Vagina (tissue), 2 donors: ENCODE measurements around the gene SIGLEC15. TPM values are rescaled to one million over a fixed set of nuclear protein-coding genes. Genes with fewer than 3 reads are reported as not detected.

ENCODE experiments used
- DNase-seq, 2 donors: peaks; one replicate each; pipeline ENCODE4 v3.0.0-alpha.2; 2017; ENCODE audit errors: extremely low spot score in 2 of 2
- H3K27ac ChIP-seq: fragments of 200-600 bp; sonication (generic); one replicate; pipeline ENCODE4 v1.5.1; 2019
- H3K27me3 ChIP-seq: fragments of 200-600 bp; sonication (generic); one replicate; pipeline ENCODE4 v1.5.1; 2019
- H3K36me3 ChIP-seq, 2 donors: fragments of 200-600 bp; sonication (generic); one replicate each; pipeline ENCODE4 v1.5.1; 2017 to 2019
- H3K4me1 ChIP-seq: fragments of 200-600 bp; sonication (generic); one replicate; pipeline ENCODE4 v1.5.1; 2019
- H3K4me3 ChIP-seq, 2 donors: fragments of 200-600 bp; sonication (generic); 1 replicate in 1 of 2; 2 replicates in 1 of 2; pipeline ENCODE4 v1.5.1; 2016 to 2019
- H3K9me3 ChIP-seq: fragments of 200-600 bp; sonication (generic); one replicate; pipeline ENCODE4 v1.5.1; 2019
- POLR2A ChIP-seq, 2 donors: fragments of 450-650 bp; IDR thresholded peaks; one replicate each; pipeline ENCODE4 v1.6.1; 2017; ENCODE audit warnings: antibody characterized with exemption in 2 of 2, mild to moderate bottlenecking in 2 of 2, moderate library complexity in 2 of 2
- POLR2AphosphoS5 ChIP-seq, 2 donors: sonication (generic); formaldehyde crosslinking; IDR thresholded peaks; one replicate each; pipeline ENCODE4 v1.9.0; 2017; ENCODE audit warnings: antibody characterized with exemption in 2 of 2, mild to moderate bottlenecking in 2 of 2, low read depth in 1 of 2; ENCODE audit not compliant: insufficient read depth in 1 of 2
- intact Hi-C: fragments of 100-400 bp; cut with DNase I; formaldehyde crosslinking; loops from one replicate; pipeline ENCODE4 v1.15.1; 2023
- total RNA-seq: library from RNA; depleted of rRNA; stranded (reverse); fragments of >200 nt; gene quantifications from one replicate; pipeline ENCODE4 v1.2.3, GENCODE V29; 2016
- TF ChIP-seq, protein P1 (sequence below), 3 experiments: fragments of 450-650 bp in 2 of 3; fragments of 200-600 bp in 1 of 3; sonication (generic) in 1 of 3; IDR thresholded peaks; one replicate each; pipeline ENCODE4 v1.5.1; 2017 to 2019; ENCODE audit warnings: antibody characterized with exemption in 3 of 3, mild to moderate bottlenecking in 2 of 3, moderate library complexity in 2 of 3

SIGLEC15 gene
- total RNA-seq, 1 donor from 2014 or later: not detected

DNA sequence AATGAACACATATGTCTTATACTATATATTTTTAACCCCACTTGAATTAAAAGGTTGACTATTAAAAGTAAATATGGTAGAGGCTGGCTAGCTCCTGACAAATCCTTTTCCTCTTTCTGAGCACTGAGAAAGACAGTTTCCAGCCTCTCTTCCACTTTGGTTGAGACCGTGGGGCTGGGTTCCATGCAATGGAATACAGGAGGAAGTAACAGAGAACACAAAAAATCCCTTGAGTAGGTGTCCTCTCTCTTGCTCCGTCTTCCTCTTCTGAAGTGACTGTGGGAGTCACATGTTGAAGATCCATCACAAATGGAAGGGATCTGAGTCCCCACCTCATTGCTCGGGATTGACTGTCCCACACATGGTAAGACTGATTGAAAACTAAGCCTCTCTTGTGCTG, 36.6 kb upstream of the SIGLEC15 start:
- H3K36me3 ChIP-seq: no peaks in the 10 kb centered on the region
- intact Hi-C loops: no loop called here
- no peak overlapping the region for H3K27ac ChIP-seq
- no peaks in the 10 kb centered on the region for H3K9me3 ChIP-seq
- no peak for DNase-seq
- no peaks in the 10 kb centered on the region for H3K27me3 ChIP-seq
- H3K4me3 ChIP-seq: no peak overlapping the region
- no peaks in the 10 kb centered on the region for H3K4me1 ChIP-seq
- TF ChIP-seq, protein P1, sequence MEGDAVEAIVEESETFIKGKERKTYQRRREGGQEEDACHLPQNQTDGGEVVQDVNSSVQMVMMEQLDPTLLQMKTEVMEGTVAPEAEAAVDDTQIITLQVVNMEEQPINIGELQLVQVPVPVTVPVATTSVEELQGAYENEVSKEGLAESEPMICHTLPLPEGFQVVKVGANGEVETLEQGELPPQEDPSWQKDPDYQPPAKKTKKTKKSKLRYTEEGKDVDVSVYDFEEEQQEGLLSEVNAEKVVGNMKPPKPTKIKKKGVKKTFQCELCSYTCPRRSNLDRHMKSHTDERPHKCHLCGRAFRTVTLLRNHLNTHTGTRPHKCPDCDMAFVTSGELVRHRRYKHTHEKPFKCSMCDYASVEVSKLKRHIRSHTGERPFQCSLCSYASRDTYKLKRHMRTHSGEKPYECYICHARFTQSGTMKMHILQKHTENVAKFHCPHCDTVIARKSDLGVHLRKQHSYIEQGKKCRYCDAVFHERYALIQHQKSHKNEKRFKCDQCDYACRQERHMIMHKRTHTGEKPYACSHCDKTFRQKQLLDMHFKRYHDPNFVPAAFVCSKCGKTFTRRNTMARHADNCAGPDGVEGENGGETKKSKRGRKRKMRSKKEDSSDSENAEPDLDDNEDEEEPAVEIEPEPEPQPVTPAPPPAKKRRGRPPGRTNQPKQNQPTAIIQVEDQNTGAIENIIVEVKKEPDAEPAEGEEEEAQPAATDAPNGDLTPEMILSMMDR (IDR thresholded peaks at IDR 0.05): no peak
- TF ChIP-seq POLR2AphosphoS5 (IDR thresholded peaks at IDR 0.05; ENCODE audit: insufficient read depth in 1 of 2, low read depth in 1 of 2) (no peak), POLR2A (IDR thresholded peaks at IDR 0.05) (no peak)

DNA sequence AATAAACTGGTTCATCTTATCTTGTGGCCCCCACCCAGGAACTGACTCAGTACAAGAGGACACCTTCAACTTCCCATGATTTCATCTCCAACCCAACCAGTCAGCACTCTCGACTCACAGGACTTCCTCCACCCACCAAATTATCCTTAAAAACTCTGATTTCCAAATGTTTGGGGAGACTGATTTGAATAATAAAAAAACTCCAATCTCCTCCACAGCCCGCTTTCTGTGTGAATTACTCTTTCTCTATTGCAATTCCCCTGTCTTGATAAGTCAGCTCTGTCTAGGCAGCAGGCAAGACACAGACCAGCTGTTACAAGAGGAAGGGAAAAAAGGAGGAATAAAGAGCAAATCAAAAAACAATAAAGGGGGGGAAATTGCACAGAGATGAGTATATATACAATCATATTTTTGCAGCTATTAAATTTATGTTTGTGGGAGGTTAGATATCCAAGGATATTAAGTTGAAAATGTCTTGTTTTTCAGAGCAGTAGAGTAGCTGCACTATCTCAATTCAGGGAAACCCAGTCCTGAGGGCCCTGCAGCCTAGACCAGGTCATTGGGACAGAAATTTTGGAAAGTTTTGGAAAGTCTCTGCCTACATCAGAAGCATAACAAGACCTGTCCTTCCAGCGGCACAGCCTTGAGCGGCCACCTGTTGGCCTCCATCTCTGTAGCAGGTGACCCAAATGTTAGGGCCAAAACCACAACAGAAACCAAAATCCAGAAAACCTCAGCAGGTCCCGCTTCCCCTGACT, 32.8 kb upstream of the SIGLEC15 start:
- Histone ChIP-seq H3K27ac (no peak overlapping the region), H3K9me3 (no peaks in the 10 kb centered on the region), H3K4me3 (no peak overlapping the region), H3K27me3 (no peaks in the 10 kb centered on the region), H3K4me1 (no peaks in the 10 kb centered on the region), H3K36me3 (no peaks in the 10 kb centered on the region)
- TF ChIP-seq, protein P1 (IDR thresholded peaks at IDR 0.05): no peak
- no peak for TF ChIP-seq POLR2A (IDR thresholded peaks at IDR 0.05)
- no peak for TF ChIP-seq POLR2AphosphoS5 (IDR thresholded peaks at IDR 0.05; ENCODE audit: insufficient read depth in 1 of 2, low read depth in 1 of 2)
- intact Hi-C loops: no loop called here
- no peak for DNase-seq

DNA sequence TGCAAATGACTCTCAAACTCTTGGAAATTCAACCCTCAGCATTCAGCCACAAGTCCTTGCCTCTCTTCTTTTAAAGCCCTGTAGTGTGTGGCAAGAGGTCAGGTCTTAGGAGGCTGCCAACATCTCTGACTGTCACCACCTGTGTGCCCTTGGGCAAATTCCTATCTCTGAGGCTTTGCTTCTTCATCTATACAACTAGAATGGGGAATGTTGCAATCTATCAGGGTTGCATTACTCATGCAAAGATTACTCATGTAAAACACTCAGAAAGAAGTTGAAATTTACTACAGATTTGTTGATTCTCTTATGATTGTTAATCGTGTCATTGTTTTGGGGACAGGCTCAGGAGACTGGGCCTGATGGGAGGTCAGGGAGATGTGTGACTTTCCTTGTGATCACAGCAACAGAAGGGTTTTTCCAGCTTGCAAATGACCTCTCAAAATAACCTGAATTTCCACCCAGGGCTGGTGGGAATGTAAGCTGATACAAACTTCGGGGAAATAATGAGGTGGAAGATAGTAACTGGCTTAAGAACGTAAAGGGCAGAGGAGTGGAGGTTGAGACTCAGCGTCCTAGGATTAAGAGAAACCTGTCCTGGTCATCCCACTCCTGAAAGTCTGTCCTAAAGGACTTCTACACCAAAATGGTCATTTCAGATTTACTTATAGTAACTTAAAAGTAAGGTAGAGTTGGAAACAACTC, 32.1 kb upstream of the SIGLEC15 start:
- DNase-seq: no peak
- intact Hi-C loops: no loop called here
- Histone ChIP-seq H3K4me3 (no peak overlapping the region), H3K27me3 (no peaks in the 10 kb centered on the region), H3K4me1 (no peaks in the 10 kb centered on the region), H3K36me3 (no peaks in the 10 kb centered on the region), H3K27ac (no peak overlapping the region), H3K9me3 (no peaks in the 10 kb centered on the region)
- TF ChIP-seq POLR2AphosphoS5 (IDR thresholded peaks at IDR 0.05; ENCODE audit: insufficient read depth in 1 of 2, low read depth in 1 of 2) (peak in 1 of 2 donors; percentile 25), POLR2A (IDR thresholded peaks at IDR 0.05) (no peak)

DNA sequence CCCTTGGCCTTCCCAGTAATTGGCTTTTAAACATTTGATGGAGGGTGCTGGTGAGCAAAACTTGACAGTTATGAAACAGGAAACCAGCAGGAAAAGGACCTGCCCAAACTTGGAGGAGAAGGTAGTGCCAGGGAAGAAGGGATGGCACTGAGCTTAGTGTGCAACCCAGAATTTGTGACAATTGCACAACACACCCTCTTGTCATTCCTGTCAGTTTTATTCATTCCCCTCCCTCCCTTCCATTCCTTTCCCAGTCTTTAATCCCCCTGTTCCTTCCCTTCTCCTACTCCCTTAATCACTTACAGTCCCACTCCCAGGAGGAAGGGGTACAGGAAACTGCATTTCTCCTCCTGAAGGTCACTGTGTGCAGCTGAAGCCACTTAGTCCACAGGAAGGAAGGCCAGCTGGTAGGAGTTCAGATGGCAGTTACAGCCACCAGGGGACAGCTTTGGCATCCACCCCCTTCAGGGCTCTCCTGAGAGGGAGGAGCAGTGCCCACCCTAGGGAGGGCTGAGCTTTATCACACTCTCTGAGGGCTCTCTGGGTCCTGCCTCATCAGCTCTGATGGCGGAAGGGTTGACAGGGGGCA, 24.0 kb upstream of the SIGLEC15 start:
- no peak overlapping the region for H3K4me3 ChIP-seq
- no peak for DNase-seq
- H3K27me3 ChIP-seq: no peaks in the 10 kb centered on the region
- no peaks in the 10 kb centered on the region for H3K4me1 ChIP-seq
- no peaks in the 10 kb centered on the region for H3K36me3 ChIP-seq
- H3K27ac ChIP-seq: no peak overlapping the region
- intact Hi-C loops: no loop called here
- TF ChIP-seq, protein P1 (IDR thresholded peaks at IDR 0.05): no peak
- no peak for TF ChIP-seq POLR2A (IDR thresholded peaks at IDR 0.05)
- no peak for TF ChIP-seq POLR2AphosphoS5 (IDR thresholded peaks at IDR 0.05; ENCODE audit: insufficient read depth in 1 of 2, low read depth in 1 of 2)
- H3K9me3 ChIP-seq: peaks cover 8% of the 10 kb centered on the region

DNA sequence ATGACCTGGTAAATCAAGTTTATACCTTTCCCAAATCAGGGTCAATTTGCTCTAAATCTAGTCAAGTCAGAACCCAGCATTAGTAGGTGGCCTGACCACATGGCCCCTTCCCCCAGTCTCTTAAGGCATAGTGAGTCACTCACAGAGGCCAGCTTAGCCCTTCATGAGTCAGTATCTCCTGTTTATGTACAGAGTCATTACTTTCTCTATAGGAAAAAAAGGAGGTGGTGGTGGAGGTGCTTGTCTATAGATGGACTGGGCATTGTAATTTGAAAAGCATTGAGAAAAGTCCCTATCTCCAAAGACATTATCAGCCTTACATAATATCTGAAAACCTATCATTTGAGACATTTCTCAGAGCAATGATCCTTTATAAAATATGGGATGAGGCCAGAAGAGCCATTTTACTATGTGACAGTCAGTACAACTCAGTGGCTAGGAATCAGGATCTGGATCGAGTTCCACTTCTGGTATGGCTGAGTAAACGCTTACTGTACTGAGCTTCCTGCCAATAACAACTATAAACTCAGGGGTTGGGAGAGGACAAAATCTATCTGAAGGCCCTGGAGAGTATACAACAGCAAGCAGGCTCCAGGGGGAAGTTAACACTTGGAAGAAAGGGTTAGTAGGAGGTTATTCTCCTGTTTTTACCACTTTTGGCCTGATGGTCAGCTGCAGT, 22.5 kb upstream of the SIGLEC15 start:
- Histone ChIP-seq H3K4me3 (no peak overlapping the region), H3K4me1 (no peaks in the 10 kb centered on the region), H3K9me3 (peaks cover 8% of the 10 kb centered on the region), H3K27me3 (no peaks in the 10 kb centered on the region), H3K36me3 (no peaks in the 10 kb centered on the region), H3K27ac (no peak overlapping the region)
- DNase-seq: no peak
- TF ChIP-seq, protein P1 (IDR thresholded peaks at IDR 0.05): no peak
- TF ChIP-seq POLR2AphosphoS5 (IDR thresholded peaks at IDR 0.05; ENCODE audit: insufficient read depth in 1 of 2, low read depth in 1 of 2) (no peak), POLR2A (IDR thresholded peaks at IDR 0.05) (no peak)
- intact Hi-C loops: no loop called here
